ENCODE data around the gene LARGE1.

DNA sequence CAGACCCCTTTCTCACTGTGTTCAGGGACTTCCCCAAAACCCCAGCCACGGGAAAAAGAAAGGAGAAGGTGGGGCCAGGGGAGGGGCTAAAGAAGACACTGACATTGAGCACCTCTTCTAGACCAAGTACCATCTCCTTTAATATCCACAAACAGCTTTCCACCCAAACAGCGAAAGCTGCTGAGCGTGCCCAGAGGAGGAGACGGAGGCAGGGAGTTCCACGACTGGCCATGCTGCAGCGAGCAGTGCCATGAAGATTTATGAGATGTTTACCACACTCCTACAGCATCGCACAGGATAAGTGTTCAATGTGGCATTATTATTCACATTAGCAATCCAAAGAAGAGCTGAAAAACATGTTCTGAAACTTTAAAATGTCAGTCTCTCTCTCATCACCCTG, 127.4 kb downstream of the LARGE1 start:
- TF ChIP-seq POLR2A (IDR thresholded peaks at IDR 0.05), result no peak
- TF ChIP-seq, protein P1, sequence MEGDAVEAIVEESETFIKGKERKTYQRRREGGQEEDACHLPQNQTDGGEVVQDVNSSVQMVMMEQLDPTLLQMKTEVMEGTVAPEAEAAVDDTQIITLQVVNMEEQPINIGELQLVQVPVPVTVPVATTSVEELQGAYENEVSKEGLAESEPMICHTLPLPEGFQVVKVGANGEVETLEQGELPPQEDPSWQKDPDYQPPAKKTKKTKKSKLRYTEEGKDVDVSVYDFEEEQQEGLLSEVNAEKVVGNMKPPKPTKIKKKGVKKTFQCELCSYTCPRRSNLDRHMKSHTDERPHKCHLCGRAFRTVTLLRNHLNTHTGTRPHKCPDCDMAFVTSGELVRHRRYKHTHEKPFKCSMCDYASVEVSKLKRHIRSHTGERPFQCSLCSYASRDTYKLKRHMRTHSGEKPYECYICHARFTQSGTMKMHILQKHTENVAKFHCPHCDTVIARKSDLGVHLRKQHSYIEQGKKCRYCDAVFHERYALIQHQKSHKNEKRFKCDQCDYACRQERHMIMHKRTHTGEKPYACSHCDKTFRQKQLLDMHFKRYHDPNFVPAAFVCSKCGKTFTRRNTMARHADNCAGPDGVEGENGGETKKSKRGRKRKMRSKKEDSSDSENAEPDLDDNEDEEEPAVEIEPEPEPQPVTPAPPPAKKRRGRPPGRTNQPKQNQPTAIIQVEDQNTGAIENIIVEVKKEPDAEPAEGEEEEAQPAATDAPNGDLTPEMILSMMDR (IDR thresholded peaks at IDR 0.05), result no peak
